Measurements from ENCODE around the gene PDE3B. TPM values are rescaled to one million over a fixed set of nuclear protein-coding genes. Genes with fewer than 3 reads are reported as not detected.

Gene PDE3B
- total RNA-seq, 1 donor: 0.43 TPM

- H3K4me3 ChIP-seq (ENCODE audit: low read depth, low read length): no peak overlapping the region
- DNase-seq (ENCODE audit: low read depth): no peak
- no peak for TF ChIP-seq CTCF (IDR thresholded peaks at IDR 0.05; ENCODE audit: insufficient read depth, low read depth, low read length)
Observed at GRCh38 chr11:14835496-14836492, 192.2 kb downstream of the PDE3B start.

- H3K4me3 ChIP-seq (ENCODE audit: low read depth, low read length): no peak overlapping the region
- no peak for DNase-seq (ENCODE audit: low read depth)
- no peak for TF ChIP-seq CTCF (IDR thresholded peaks at IDR 0.05; ENCODE audit: insufficient read depth, low read depth, low read length)
Observed at GRCh38 chr11:14842002-14842401, 198.4 kb downstream of the PDE3B start.

GRCh38 chr11:14852571-14853177 lies 209.1 kb downstream of the PDE3B start:
- H3K4me3 ChIP-seq (ENCODE audit: low read depth, low read length): no peak overlapping the region
- peak; percentile 5 for DNase-seq (ENCODE audit: low read depth)
- no peak for TF ChIP-seq CTCF (IDR thresholded peaks at IDR 0.05; ENCODE audit: insufficient read depth, low read depth, low read length)

GRCh38 chr11:14854057-14854456 lies 210.5 kb downstream of the PDE3B start:
- no peak for TF ChIP-seq CTCF (IDR thresholded peaks at IDR 0.05; ENCODE audit: insufficient read depth, low read depth, low read length)
- DNase-seq (ENCODE audit: low read depth): no peak
- no peak overlapping the region for H3K4me3 ChIP-seq (ENCODE audit: low read depth, low read length)

- no peak for TF ChIP-seq CTCF (IDR thresholded peaks at IDR 0.05; ENCODE audit: insufficient read depth, low read depth, low read length)
- H3K4me3 ChIP-seq (ENCODE audit: low read depth, low read length): no peak overlapping the region
- DNase-seq (ENCODE audit: low read depth): no peak
Observed at GRCh38 chr11:14855890-14856289, 212.3 kb downstream of the PDE3B start.

- DNase-seq (ENCODE audit: low read depth): no peak
- TF ChIP-seq CTCF (IDR thresholded peaks at IDR 0.05; ENCODE audit: insufficient read depth, low read depth, low read length): no peak
- no peak overlapping the region for H3K4me3 ChIP-seq (ENCODE audit: low read depth, low read length)
Observed at GRCh38 chr11:14857621-14858020, 214.0 kb downstream of the PDE3B start.

Measured in fibroblast of villous mesenchyme (primary cell).